ENCODE results near the gene RPS6KA1. TPM values are rescaled to one million over a fixed set of nuclear protein-coding genes. Genes with fewer than 3 reads are reported as not detected.
"Not testable (repeated sequence)": the region's sequence is repeated elsewhere in the genome, so short reads cannot be mapped to it uniquely, and the experiment has no call there.

Gene RPS6KA1
- total RNA-seq, 4 donors from 2014 or later = 34.1 to 72.6 (median 38.2) TPM

- intact Hi-C loops (cut with DNase I; ENCODE audit: low total_unique reads) = no loop called here
- no peak for TF ChIP-seq CTCF (IDR thresholded peaks at IDR 0.05)
- no peak for TF ChIP-seq POLR2A (IDR thresholded peaks at IDR 0.05)
- 84 to 87% methylated on average over 8 of the region's 8 CpGs for WGBS, 2 donors
- DNase-seq (ENCODE audit: low spot score in 2 of 2) = no peak
- H3K4me3 ChIP-seq (ENCODE audit: low read depth, poor library complexity, severe bottlenecking) = no peak overlapping the region
Measured at GRCh38 chr1:26582053-26582835, 52.7 kb downstream of the RPS6KA1 start.

- intact Hi-C loops (cut with DNase I; ENCODE audit: low total_unique reads) = no loop called here
- H3K4me3 ChIP-seq (ENCODE audit: low read depth, poor library complexity, severe bottlenecking) = no peak overlapping the region
- no peak for DNase-seq (ENCODE audit: low spot score in 2 of 2)
- 62 to 76% methylated on average over 6 of the region's 6 CpGs for WGBS, 2 donors
- TF ChIP-seq CTCF (IDR thresholded peaks at IDR 0.05) (no peak), POLR2A (IDR thresholded peaks at IDR 0.05) (no peak)
Measured at GRCh38 chr1:26582836-26583460, 53.4 kb downstream of the RPS6KA1 start.

GRCh38 chr1:26583646-26584485, 54.3 kb downstream of the RPS6KA1 start:
- 78 to 85% methylated on average over 5 of the region's 5 CpGs for WGBS, 2 donors

GRCh38 chr1:26584588-26584987, 55.0 kb downstream of the RPS6KA1 start:
- DNase-seq (ENCODE audit: low spot score in 2 of 2); intact Hi-C loops (cut with DNase I; ENCODE audit: low total_unique reads); H3K4me3 ChIP-seq (ENCODE audit: low read depth, poor library complexity, severe bottlenecking): not testable (repeated sequence)
- WGBS, 2 donors = 89 to 91% methylated on average over 4 of the region's 4 CpGs

More at GRCh38 chr1:26583646-26584485, 54.3 kb downstream of the RPS6KA1 start:
- no peak overlapping the region for H3K4me3 ChIP-seq (ENCODE audit: low read depth, poor library complexity, severe bottlenecking)
- TF ChIP-seq CTCF (IDR thresholded peaks at IDR 0.05) (no peak), POLR2A (IDR thresholded peaks at IDR 0.05) (no peak)
- intact Hi-C loops (cut with DNase I; ENCODE audit: low total_unique reads) = no loop called here
- DNase-seq (ENCODE audit: low spot score in 2 of 2) = no peak

GRCh38 chr1:26585471-26585870, 55.9 kb downstream of the RPS6KA1 start:
- H3K4me3 ChIP-seq (ENCODE audit: low read depth, poor library complexity, severe bottlenecking) = no peak overlapping the region
- intact Hi-C loops (cut with DNase I; ENCODE audit: low total_unique reads) = no loop called here
- no peak for DNase-seq (ENCODE audit: low spot score in 2 of 2)
- TF ChIP-seq CTCF (IDR thresholded peaks at IDR 0.05) (no peak), POLR2A (IDR thresholded peaks at IDR 0.05) (no peak)
- 86 to 87% methylated on average over 6 of the region's 6 CpGs for WGBS, 2 donors

- DNase-seq (ENCODE audit: low spot score in 2 of 2) = peak in 1 of 2 donors; percentile 23
- intact Hi-C loops (cut with DNase I; ENCODE audit: low total_unique reads) = no loop called here
- WGBS, 2 donors = 81 to 85% methylated on average over 5 of the region's 5 CpGs
- no peak overlapping the region for H3K4me3 ChIP-seq (ENCODE audit: low read depth, poor library complexity, severe bottlenecking)
- TF ChIP-seq POLR2A (IDR thresholded peaks at IDR 0.05) (no peak), CTCF (IDR thresholded peaks at IDR 0.05) (no peak)
Measured at GRCh38 chr1:26593385-26593784, 63.8 kb downstream of the RPS6KA1 start.

GRCh38 chr1:26594593-26594992, 65.0 kb downstream of the RPS6KA1 start:
- DNase-seq (ENCODE audit: low spot score in 2 of 2) = peak in 1 of 2 donors; percentile 37
- intact Hi-C loops (cut with DNase I; ENCODE audit: low total_unique reads); H3K4me3 ChIP-seq (ENCODE audit: low read depth, poor library complexity, severe bottlenecking): not testable (repeated sequence)
- WGBS, 2 donors = 90 to 92% methylated on average over 6 of the region's 6 CpGs
